ENCODE data around the gene ENO1.
A peak's percentile ranks its signal among the peaks of the same experiment; 100 is the strongest.

ENO1 gene

GRCh38 chr1:8870616-8871538 is 7.6 kb downstream of the ENO1 start:
- Histone ChIP-seq H3K36me3 (ENCODE audit: insufficient read depth, low read length) (peaks cover 96% of the 10 kb centered on the region), H3K4me3 (no peak overlapping the region), H3K9me3 (ENCODE audit: low read depth, low read length) (no peaks in the 10 kb centered on the region), H3K27ac (peak overlapping the region; percentile 98), H3K9ac (ENCODE audit: insufficient read length) (no peak overlapping the region)
- no peak; the same call in none of the 2 replicates for TF ChIP-seq POLR2AphosphoS5 (IDR thresholded peaks at IDR 0.05; ENCODE audit: borderline replicate concordance, low read depth, low read length)
- no peak for TF ChIP-seq FOXP2 (optimal IDR thresholded peaks at IDR 0.05; ENCODE audit: control extremely low read depth, extremely low read length, insufficient read depth)
- TF ChIP-seq EZH2 (IDR thresholded peaks at IDR 0.05) = no peak
- no peak for DNase-seq (ENCODE audit: low read depth, low spot score)

GRCh38 chr1:8870103-8870502 is 8.4 kb downstream of the ENO1 start:
- H3K4me3 ChIP-seq = no peak overlapping the region
- peaks cover 96% of the 10 kb centered on the region for H3K36me3 ChIP-seq (ENCODE audit: insufficient read depth, low read length)
- H3K9ac ChIP-seq (ENCODE audit: insufficient read length) = no peak overlapping the region
- no peak for TF ChIP-seq FOXP2 (optimal IDR thresholded peaks at IDR 0.05; ENCODE audit: control extremely low read depth, extremely low read length, insufficient read depth)
- TF ChIP-seq EZH2 (IDR thresholded peaks at IDR 0.05) = no peak
- no peak for TF ChIP-seq POLR2AphosphoS5 (IDR thresholded peaks at IDR 0.05; ENCODE audit: borderline replicate concordance, low read depth, low read length)
- no peak for DNase-seq (ENCODE audit: low read depth, low spot score)
- no peaks in the 10 kb centered on the region for H3K9me3 ChIP-seq (ENCODE audit: low read depth, low read length)
- H3K27ac ChIP-seq = peak overlapping the region; percentile 63

- H3K4me3 ChIP-seq = no peak overlapping the region
- H3K9me3 ChIP-seq (ENCODE audit: low read depth, low read length) = no peaks in the 10 kb centered on the region
- no peak overlapping the region for H3K9ac ChIP-seq (ENCODE audit: insufficient read length)
- H3K36me3 ChIP-seq (ENCODE audit: insufficient read depth, low read length) = peaks cover 97% of the 10 kb centered on the region
- peak overlapping the region; percentile 68; the same call in 1 of the 2 replicates for H3K27ac ChIP-seq
- TF ChIP-seq POLR2AphosphoS5 (IDR thresholded peaks at IDR 0.05; ENCODE audit: borderline replicate concordance, low read depth, low read length) (peak; percentile 47; the same call in 1 of the 2 replicates), FOXP2 (optimal IDR thresholded peaks at IDR 0.05; ENCODE audit: control extremely low read depth, extremely low read length, insufficient read depth) (no peak)
- DNase-seq (ENCODE audit: low read depth, low spot score) = no peak
Observed at GRCh38 chr1:8867878-8868567, 10.5 kb downstream of the ENO1 start.

GRCh38 chr1:8866792-8867415 is 11.6 kb downstream of the ENO1 start:
- no peak overlapping the region for H3K4me3 ChIP-seq

GRCh38 chr1:8866173-8866791 is 12.2 kb downstream of the ENO1 start:
- Histone ChIP-seq H3K27ac (no peak overlapping the region; the same call in 1 of the 2 replicates), H3K9ac (ENCODE audit: insufficient read length) (no peak overlapping the region), H3K9me3 (ENCODE audit: low read depth, low read length) (no peaks in the 10 kb centered on the region), H3K36me3 (ENCODE audit: insufficient read depth, low read length) (peaks cover 97% of the 10 kb centered on the region), H3K4me3 (no peak overlapping the region)
- TF ChIP-seq POLR2AphosphoS5 (IDR thresholded peaks at IDR 0.05; ENCODE audit: borderline replicate concordance, low read depth, low read length) = peak; percentile 24; the same call in 1 of the 2 replicates
- TF ChIP-seq FOXP2 (optimal IDR thresholded peaks at IDR 0.05; ENCODE audit: control extremely low read depth, extremely low read length, insufficient read depth) = no peak
- DNase-seq (ENCODE audit: low read depth, low spot score) = no peak

More at GRCh38 chr1:8866792-8867415, 11.6 kb downstream of the ENO1 start:
- Histone ChIP-seq H3K9me3 (ENCODE audit: low read depth, low read length) (no peaks in the 10 kb centered on the region), H3K36me3 (ENCODE audit: insufficient read depth, low read length) (peaks cover 97% of the 10 kb centered on the region), H3K9ac (ENCODE audit: insufficient read length) (no peak overlapping the region), H3K27ac (peak overlapping the region; percentile 46; the same call in 1 of the 2 replicates)
- TF ChIP-seq FOXP2 (optimal IDR thresholded peaks at IDR 0.05; ENCODE audit: control extremely low read depth, extremely low read length, insufficient read depth) (peak; percentile 4), EZH2 (IDR thresholded peaks at IDR 0.05) (no peak), POLR2AphosphoS5 (IDR thresholded peaks at IDR 0.05; ENCODE audit: borderline replicate concordance, low read depth, low read length) (peak; percentile 41)
- no peak for DNase-seq (ENCODE audit: low read depth, low spot score)

- TF ChIP-seq FOXP2 (optimal IDR thresholded peaks at IDR 0.05; ENCODE audit: control extremely low read depth, extremely low read length, insufficient read depth) (no peak), EZH2 (IDR thresholded peaks at IDR 0.05) (no peak), POLR2AphosphoS5 (IDR thresholded peaks at IDR 0.05; ENCODE audit: borderline replicate concordance, low read depth, low read length) (no peak; the same call in 1 of the 2 replicates)
- no peak for DNase-seq (ENCODE audit: low read depth, low spot score)
- Histone ChIP-seq H3K36me3 (ENCODE audit: insufficient read depth, low read length) (peaks cover 96% of the 10 kb centered on the region), H3K9me3 (ENCODE audit: low read depth, low read length) (no peaks in the 10 kb centered on the region), H3K27ac (0 out of 2 replicates have a peak overlapping the region, but pooled peaks have one; percentile 1), H3K9ac (ENCODE audit: insufficient read length) (no peak overlapping the region), H3K4me3 (no peak overlapping the region)
Observed at GRCh38 chr1:8864713-8865344, 13.7 kb downstream of the ENO1 start.

GRCh38 chr1:8863794-8864233 is 14.7 kb downstream of the ENO1 start:
- Histone ChIP-seq H3K27ac (peak overlapping the region; percentile 36; the same call in 1 of the 2 replicates), H3K36me3 (ENCODE audit: insufficient read depth, low read length) (peaks cover 95% of the 10 kb centered on the region), H3K9ac (ENCODE audit: insufficient read length) (no peak overlapping the region), H3K4me3 (no peak overlapping the region), H3K9me3 (ENCODE audit: low read depth, low read length) (no peaks in the 10 kb centered on the region)
- no peak for DNase-seq (ENCODE audit: low read depth, low spot score)
- TF ChIP-seq FOXP2 (optimal IDR thresholded peaks at IDR 0.05; ENCODE audit: control extremely low read depth, extremely low read length, insufficient read depth) = no peak
- TF ChIP-seq EZH2 (IDR thresholded peaks at IDR 0.05) = no peak
- TF ChIP-seq POLR2AphosphoS5 (IDR thresholded peaks at IDR 0.05; ENCODE audit: borderline replicate concordance, low read depth, low read length) = peak; percentile 54; the same call in 1 of the 2 replicates
